ENCODE measurements around the gene METTL24.

GRCh38 chr6:110363748-110364147 lies 5.6 kb upstream of the METTL24 start:
- TF ChIP-seq, protein P1, sequence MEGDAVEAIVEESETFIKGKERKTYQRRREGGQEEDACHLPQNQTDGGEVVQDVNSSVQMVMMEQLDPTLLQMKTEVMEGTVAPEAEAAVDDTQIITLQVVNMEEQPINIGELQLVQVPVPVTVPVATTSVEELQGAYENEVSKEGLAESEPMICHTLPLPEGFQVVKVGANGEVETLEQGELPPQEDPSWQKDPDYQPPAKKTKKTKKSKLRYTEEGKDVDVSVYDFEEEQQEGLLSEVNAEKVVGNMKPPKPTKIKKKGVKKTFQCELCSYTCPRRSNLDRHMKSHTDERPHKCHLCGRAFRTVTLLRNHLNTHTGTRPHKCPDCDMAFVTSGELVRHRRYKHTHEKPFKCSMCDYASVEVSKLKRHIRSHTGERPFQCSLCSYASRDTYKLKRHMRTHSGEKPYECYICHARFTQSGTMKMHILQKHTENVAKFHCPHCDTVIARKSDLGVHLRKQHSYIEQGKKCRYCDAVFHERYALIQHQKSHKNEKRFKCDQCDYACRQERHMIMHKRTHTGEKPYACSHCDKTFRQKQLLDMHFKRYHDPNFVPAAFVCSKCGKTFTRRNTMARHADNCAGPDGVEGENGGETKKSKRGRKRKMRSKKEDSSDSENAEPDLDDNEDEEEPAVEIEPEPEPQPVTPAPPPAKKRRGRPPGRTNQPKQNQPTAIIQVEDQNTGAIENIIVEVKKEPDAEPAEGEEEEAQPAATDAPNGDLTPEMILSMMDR (conservative IDR thresholded peaks at IDR 0.05; ENCODE audit: low read length), result no peak
- TF ChIP-seq EZH2phosphoT487 (IDR thresholded peaks at IDR 0.05; ENCODE audit: borderline replicate concordance), result no peak
